Thyroid gland (tissue), 4 donors: Measurements from ENCODE around the gene CTXND1. TPM values are rescaled to one million over a fixed set of nuclear protein-coding genes. Genes with fewer than 3 reads are reported as not detected.

ENCODE experiments used
- DNase-seq, 2 donors: peaks; one replicate each; pipeline ENCODE4 v3.0.0-alpha.2; 2019
- H3K27ac ChIP-seq, 3 donors: fragments of 200-600 bp; sonication (generic); 1 replicate in 2 of 3; 2 replicates in 1 of 3; pipeline ENCODE4 v1.5.1; 2016 to 2019; ENCODE audit warnings: mild to moderate bottlenecking in 1 of 3, moderate library complexity in 1 of 3
- H3K27me3 ChIP-seq: fragments of 200-600 bp; sonication (generic); one replicate; pipeline ENCODE4 v1.5.1; 2019
- H3K36me3 ChIP-seq, 2 donors: fragments of 200-600 bp; sonication (generic); one replicate each; pipeline ENCODE4 v1.5.1; 2016 to 2019
- H3K4me1 ChIP-seq, 2 donors: fragments of 200-600 bp; sonication (generic); one replicate each; pipeline ENCODE4 v1.5.1; 2017 to 2019
- H3K4me3 ChIP-seq, 3 donors: fragments of 200-600 bp; sonication (generic); replicated peaks in 1 of 3; 1 replicate in 2 of 3; 2 replicates in 1 of 3; pipeline ENCODE4 v1.5.1; 2016; ENCODE audit warnings: mild to moderate bottlenecking in 1 of 3
- H3K9me3 ChIP-seq: fragments of 200-600 bp; sonication (generic); one replicate; pipeline ENCODE4 v1.5.1; 2017
- CTCF ChIP-seq, 6 experiments: fragments of 200-600 bp in 3 of 6; fragments of 450-650 bp in 3 of 6; sonication (generic) in 3 of 6; IDR thresholded peaks; one replicate each; pipeline ENCODE4 v1.5.1; 2016 to 2019; ENCODE audit warnings: antibody characterized with exemption in 6 of 6, mild to moderate bottlenecking in 2 of 6, inconsistent platforms in 1 of 6, moderate library complexity in 1 of 6
- POLR2A ChIP-seq, 2 donors: fragments of 450-650 bp; IDR thresholded peaks; one replicate each; pipeline ENCODE4 v1.6.1; 2017; ENCODE audit warnings: antibody characterized with exemption in 2 of 2, mild to moderate bottlenecking in 2 of 2, moderate library complexity in 1 of 2
- WGBS, 2 donors: methylation state at CpG; one replicate each; pipeline ENCODE4 v1.1.5; 2017; 5-methylcytosine and 5-hydroxymethylcytosine counted together
- intact Hi-C: fragments of 100-400 bp; cut with DNase I; formaldehyde crosslinking; loops from one replicate; pipeline ENCODE4 v1.15.1; 2023
- total RNA-seq, 4 donors: library from RNA; depleted of rRNA; stranded (reverse); fragments of >200 nt; gene quantifications; one replicate each; pipeline ENCODE4 v1.2.3, GENCODE V29; 2016

CTXND1 gene
- total RNA-seq, 4 donors from 2014 or later, result 0.13 to 0.27 (median 0.24) TPM; not detected in 1

- intact Hi-C loops, result no loop called here
- H3K4me1 ChIP-seq, result peaks cover 3 to 13% of the 10 kb centered on the region in 2 donors
- H3K27ac ChIP-seq, result no peak overlapping the region
- DNase-seq, result no peak
- no peaks in the 10 kb centered on the region for H3K27me3 ChIP-seq
- no peaks in the 10 kb centered on the region for H3K9me3 ChIP-seq
- TF ChIP-seq CTCF (IDR thresholded peaks at IDR 0.05), result no peak
- no peak for TF ChIP-seq POLR2A (IDR thresholded peaks at IDR 0.05)
- 96% methylated on average over 10 of the region's 10 CpGs for WGBS, 2 donors
- H3K4me3 ChIP-seq, result no peak overlapping the region
- peaks cover 3 to 10% of the 10 kb centered on the region in 2 donors for H3K36me3 ChIP-seq
These were observed 71.0 kb downstream of the CTXND1 start for GRCh38 chr15:80180986-80181385.

DNA sequence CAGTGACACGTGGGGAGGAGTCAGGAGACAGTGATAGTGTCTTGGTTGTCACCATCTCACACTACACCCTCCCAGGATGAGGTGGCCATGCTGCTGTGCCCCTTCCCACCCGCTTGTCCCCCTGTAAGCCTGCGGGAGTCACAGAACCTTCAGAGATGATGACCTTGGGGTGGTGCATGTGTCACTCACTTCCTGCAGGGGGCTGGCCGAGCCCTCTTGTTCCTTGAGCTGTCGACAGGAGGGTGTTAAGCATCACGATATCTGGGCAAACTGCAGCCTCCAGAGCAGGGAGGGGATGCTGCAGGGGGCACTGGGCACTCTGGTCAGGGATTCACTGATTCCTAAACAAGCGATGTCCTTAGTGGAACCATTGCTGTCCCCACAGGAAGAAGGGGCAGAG lies 71.5 kb downstream of the CTXND1 start:
- intact Hi-C loops, result no loop called here
- H3K36me3 ChIP-seq, result peaks cover 3 to 7% of the 10 kb centered on the region in 2 donors

DNA sequence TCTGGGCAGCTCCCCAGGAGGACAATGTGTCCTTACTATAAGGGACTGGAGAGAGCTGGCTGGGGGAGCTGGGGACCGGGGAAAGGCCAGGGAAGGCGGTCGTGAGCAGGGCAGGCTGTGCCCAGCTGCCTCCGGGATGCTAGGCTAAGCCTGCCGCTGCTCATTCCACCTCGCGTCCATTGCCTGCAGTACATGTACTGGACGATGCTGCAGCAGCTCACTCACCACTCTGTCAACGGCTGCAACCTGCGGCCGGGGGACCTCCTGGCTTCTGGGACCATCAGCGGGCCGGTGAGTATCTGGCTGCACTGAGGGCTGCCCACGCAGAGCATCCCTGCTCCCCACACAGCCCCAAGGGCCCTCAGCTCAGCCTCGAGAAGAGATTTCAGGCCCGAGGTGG lies 72.1 kb downstream of the CTXND1 start:
- Histone ChIP-seq H3K4me1 (peaks cover 3 to 13% of the 10 kb centered on the region in 2 donors), H3K4me3 (no peak overlapping the region), H3K9me3 (no peaks in the 10 kb centered on the region), H3K27me3 (no peaks in the 10 kb centered on the region), H3K36me3 (peaks cover 3 to 7% of the 10 kb centered on the region in 2 donors), H3K27ac (no peak overlapping the region)
- DNase-seq, result no peak
- TF ChIP-seq POLR2A (IDR thresholded peaks at IDR 0.05) (no peak), CTCF (IDR thresholded peaks at IDR 0.05) (no peak)
- WGBS, 2 donors, result 87 to 88% methylated on average over 13 to 15 of the region's 16 CpGs
- intact Hi-C loops, result no loop called here

More for the DNA sequence above, 71.5 kb downstream of the CTXND1 start:
- Histone ChIP-seq H3K4me3 (no peak overlapping the region), H3K9me3 (no peaks in the 10 kb centered on the region), H3K4me1 (peaks cover 3 to 13% of the 10 kb centered on the region in 2 donors), H3K27me3 (no peaks in the 10 kb centered on the region), H3K27ac (no peak overlapping the region)
- 86 to 93% methylated on average over 4 to 7 of the region's 7 CpGs for WGBS, 2 donors
- no peak for DNase-seq
- TF ChIP-seq POLR2A (IDR thresholded peaks at IDR 0.05) (no peak), CTCF (IDR thresholded peaks at IDR 0.05) (no peak)

DNA sequence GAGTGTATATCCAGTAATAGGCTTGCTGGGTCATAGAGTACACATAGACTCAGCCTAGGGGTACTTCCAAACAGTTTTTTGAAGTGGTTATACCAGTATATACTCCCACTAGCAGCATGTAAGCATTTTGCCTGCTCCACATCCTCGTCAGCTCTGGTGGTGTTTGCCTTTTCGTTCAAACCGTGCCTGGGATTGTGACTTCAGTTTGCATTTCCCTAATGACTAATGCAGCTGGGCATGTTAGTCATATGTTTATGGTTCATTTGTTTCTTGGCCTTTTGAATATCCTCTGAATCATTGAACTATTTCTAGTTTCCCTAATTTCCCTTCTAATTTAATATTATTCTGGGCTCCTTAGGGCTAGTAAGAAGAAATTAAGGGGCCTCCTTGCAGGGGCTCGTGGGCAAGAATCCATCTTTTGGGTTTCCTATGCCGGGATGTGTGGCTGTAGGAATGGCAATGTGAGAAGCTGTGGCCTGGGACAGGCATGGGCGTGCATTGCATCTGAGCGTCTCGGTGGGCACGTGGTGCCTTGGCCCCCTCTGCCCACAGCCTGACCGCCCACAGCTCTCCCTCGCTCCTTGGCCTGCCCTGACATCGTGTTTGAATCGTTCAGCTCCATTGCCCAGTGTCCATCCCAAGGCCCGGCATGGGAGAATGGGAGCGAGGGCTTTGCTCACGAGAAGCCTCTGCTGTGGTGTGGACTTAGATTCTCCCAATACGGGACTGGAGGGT lies 72.8 kb downstream of the CTXND1 start:
- 90 to 92% methylated on average over 17 of the region's 17 CpGs for WGBS, 2 donors
- TF ChIP-seq CTCF (IDR thresholded peaks at IDR 0.05) (no peak), POLR2A (IDR thresholded peaks at IDR 0.05) (no peak)
- no peaks in the 10 kb centered on the region for H3K9me3 ChIP-seq
- DNase-seq, result no peak
- peaks cover 3 to 13% of the 10 kb centered on the region in 2 donors for H3K4me1 ChIP-seq
- no peaks in the 10 kb centered on the region for H3K27me3 ChIP-seq
- no peak overlapping the region for H3K4me3 ChIP-seq
- intact Hi-C loops, result no loop called here
- H3K27ac ChIP-seq, result no peak overlapping the region
- peaks cover 3 to 7% of the 10 kb centered on the region in 2 donors for H3K36me3 ChIP-seq

GRCh38 chr15:80177156-80177555 lies 74.9 kb downstream of the CTXND1 start:
- 97% methylated on average over 2 of the region's 2 CpGs for WGBS, 2 donors
- Histone ChIP-seq H3K27ac (no peak overlapping the region), H3K36me3 (peaks cover 3 to 7% of the 10 kb centered on the region in 2 donors), H3K27me3 (no peaks in the 10 kb centered on the region), H3K4me1 (peaks cover 0 to 7% of the 10 kb centered on the region in 2 donors), H3K9me3 (no peaks in the 10 kb centered on the region), H3K4me3 (no peak overlapping the region)
- intact Hi-C loops, result no loop called here
- TF ChIP-seq POLR2A (IDR thresholded peaks at IDR 0.05) (no peak), CTCF (IDR thresholded peaks at IDR 0.05) (no peak)
- no peak for DNase-seq
